Endothelial cell of umbilical vein (primary cell): ENCODE data around the gene C11orf58. TPM values are rescaled to one million over a fixed set of nuclear protein-coding genes. Genes with fewer than 3 reads are reported as not detected.

ENCODE experiments used
- BruUV-seq: library from RNA; stranded (reverse); fragments of 400-500 nt; replicated peaks from 2 replicates; lab custom pipeline; 2021; lab: Mats Ljungman, UMichigan
- CTCF ChIA-PET: fragments of 300-600, 350-600 bp; sonication (Branson Sonifier 250); formaldehyde crosslinking; loops from one replicate; lab custom pipeline; 2021; ENCODE audit warnings: antibody characterized with exemption, inconsistent platforms; lab: Charles Lee
- POLR2A ChIA-PET: fragments of 300-600, 350-600 bp; sonication (Branson Sonifier 250); formaldehyde crosslinking; loops from one replicate; lab custom pipeline; 2021; ENCODE audit warnings: antibody characterized with exemption, inconsistent platforms; lab: Charles Lee
- DNase-seq: peaks from one replicate; pipeline ENCODE4 v3.0.0-alpha.2; 2011; ENCODE audit warnings: low read depth, low spot score
- FAIRE-seq: peaks from 2 replicates; lab custom pipeline; 2011; peaks lifted over from hg19 to GRCh38; lab: Jason Lieb, UNC
- H2AFZ ChIP-seq: 2 replicates; pipeline ENCODE4 v1.6.0; 2012; ENCODE audit warnings: low read depth, low read length, control low read depth, inconsistent platforms
- H3K27ac ChIP-seq: 2 replicates; pipeline ENCODE4 v1.5.1; 2011; ENCODE audit warnings: low read depth, mild to moderate bottlenecking, control low read depth, low read length, moderate library complexity; ENCODE audit not compliant: insufficient read depth
- H3K27me3 ChIP-seq, 2 experiments: 2 replicates each; pipeline versions ENCODE4 v1.6.0 to v1.6.1; 2011; ENCODE audit warnings: low read length in 2 of 2, mixed read lengths in 1 of 2; ENCODE audit not compliant: control insufficient read depth in 2 of 2, insufficient read depth in 2 of 2
- H3K36me3 ChIP-seq, 2 experiments: 2 replicates in 1 of 2; 3 replicates in 1 of 2; pipeline ENCODE4 v1.5.1; 2011; ENCODE audit warnings: low read length in 2 of 2, mild to moderate bottlenecking in 1 of 2, moderate library complexity in 1 of 2; ENCODE audit not compliant: control insufficient read depth in 2 of 2, insufficient read depth in 2 of 2; ENCODE audit errors: extremely low read depth in 1 of 2
- H3K4me1 ChIP-seq: 3 replicates; pipeline ENCODE4 v1.5.1; 2011; ENCODE audit warnings: mild to moderate bottlenecking, low read length; ENCODE audit not compliant: control insufficient read depth, insufficient read depth; ENCODE audit errors: extremely low read depth
- H3K4me2 ChIP-seq: 2 replicates; pipeline ENCODE4 v1.6.1; 2011; ENCODE audit warnings: low read length, control low read depth, mixed read lengths; ENCODE audit not compliant: insufficient read depth
- H3K4me3 ChIP-seq, 3 experiments: fragments of 200-600 bp in 1 of 3; sonication (generic), shearing (Covaris generic) in 1 of 3; replicated peaks in 1 of 3; 2 replicates each; pipeline ENCODE4 v1.5.1; 2011 to 2016; ENCODE audit warnings: control low read depth in 3 of 3, low read length in 3 of 3, mild to moderate bottlenecking in 2 of 3, inconsistent platforms in 1 of 3, low read depth in 1 of 3, moderate library complexity in 1 of 3; ENCODE audit not compliant: insufficient read depth in 1 of 3
- H3K79me2 ChIP-seq: 2 replicates; pipeline ENCODE4 v1.6.0; 2012; ENCODE audit warnings: low read length, inconsistent platforms; ENCODE audit not compliant: control insufficient read depth, insufficient read depth
- H3K9ac ChIP-seq: replicated peaks from 2 replicates; pipeline ENCODE3; 2011; ENCODE audit warnings: low read length, control low read depth; ENCODE audit not compliant: insufficient read depth; ENCODE audit errors: extremely low read depth
- H3K9me1 ChIP-seq: replicated peaks from 3 replicates; pipeline ENCODE4 v1.6.0; 2011; ENCODE audit warnings: mild to moderate bottlenecking, low read length; ENCODE audit not compliant: control insufficient read depth, insufficient read depth; ENCODE audit errors: extremely low read depth
- H3K9me3 ChIP-seq: replicated peaks from 2 replicates; pipeline ENCODE4 v1.5.1; 2012; ENCODE audit warnings: low read length, inconsistent platforms; ENCODE audit not compliant: control insufficient read depth, insufficient read depth
- H4K20me1 ChIP-seq: replicated peaks from 2 replicates; pipeline ENCODE3; 2011; ENCODE audit warnings: mild to moderate bottlenecking, low read length; ENCODE audit not compliant: control insufficient read depth, insufficient read depth; ENCODE audit errors: extremely low read depth
- EZH2 ChIP-seq: IDR thresholded peaks from 2 replicates; pipeline ENCODE4 v1.6.1; 2012; ENCODE audit warnings: borderline replicate concordance, low read depth, mild to moderate bottlenecking, moderate library complexity, low read length, inconsistent platforms; ENCODE audit not compliant: severe bottlenecking
- FOS ChIP-seq: IDR thresholded peaks from 2 replicates; pipeline ENCODE4 v1.6.1; 2011; ENCODE audit warnings: mild to moderate bottlenecking, low read length, moderate library complexity, borderline replicate concordance; ENCODE audit not compliant: insufficient read depth
- GATA2 ChIP-seq: IDR thresholded peaks from 2 replicates; pipeline ENCODE4 v1.7.0; 2011; ENCODE audit warnings: low read depth, mild to moderate bottlenecking, moderate library complexity, mixed read lengths, low read length; ENCODE audit not compliant: insufficient read length, insufficient read depth
- JUN ChIP-seq: IDR thresholded peaks from 2 replicates; pipeline ENCODE4 v1.6.1; 2011; ENCODE audit warnings: borderline replicate concordance, low read depth; ENCODE audit not compliant: insufficient read length, insufficient read depth
- MYC ChIP-seq: IDR thresholded peaks from one replicate; pipeline ENCODE4 v1.6.1; 2011; ENCODE audit warnings: mild to moderate bottlenecking, low read depth, low read length
- POLR2A ChIP-seq: IDR thresholded peaks from 2 replicates; pipeline ENCODE4 v1.6.1; 2012; ENCODE audit warnings: low read depth, mild to moderate bottlenecking, control low read depth, low read length
- POLR2AphosphoS5 ChIP-seq: IDR thresholded peaks from 2 replicates; pipeline ENCODE4 v1.6.1; 2012; ENCODE audit warnings: low read depth, mild to moderate bottlenecking, control low read depth, low read length, moderate library complexity; ENCODE audit not compliant: insufficient read depth
- dilution Hi-C: fragments of 300-500 bp; cut with MboI; formaldehyde crosslinking; loops from one replicate; pipeline ENCODE4 v1.15.0; 2019; ENCODE audit warnings: low sequenced_read_pairs; ENCODE audit not compliant: extremely low pct_ligation_motif_present
- intact Hi-C: fragments of 100-400 bp; cut with micrococcal nuclease; formaldehyde crosslinking; loops from one replicate; pipeline ENCODE4 v1.10.0; 2022
- polyA plus RNA-seq, 4 experiments: library from polyadenylated mRNA; depleted of rRNA in 3 of 4; stranded (reverse) in 3 of 4; unstranded in 1 of 4; fragments of >200 nt; gene quantifications; 2 replicates each; pipeline versions ENCODE4 v1.2.1 to v1.2.3, GENCODE V29; 2011 to 2012; ENCODE audit warnings: missing spikeins in 1 of 4
- total RNA-seq: library from RNA; stranded (reverse); gene quantifications from 2 replicates; pipeline ENCODE4 v1.2.3, GENCODE V29; 2021
- TF ChIP-seq, protein P1 (sequence below), 2 donors: IDR thresholded peaks; 1 replicate in 1 of 2; 2 replicates in 1 of 2; pipeline ENCODE4 v1.5.1; 2011; ENCODE audit warnings: low read length in 2 of 2, mild to moderate bottlenecking in 2 of 2, moderate library complexity in 2 of 2, control low read depth in 1 of 2, inconsistent platforms in 1 of 2, low read depth in 1 of 2; ENCODE audit not compliant: insufficient read depth in 1 of 2; ENCODE audit errors: extremely low read depth in 1 of 2
- TF ChIP-seq, protein P2 (sequence below): IDR thresholded peaks from 2 replicates; pipeline ENCODE4 v1.6.1; 2011; ENCODE audit not compliant: insufficient read depth, insufficient read length

The C11orf58 gene
- total and polyA plus RNA-seq, 2 donors (not counting 3 experiments of a cell fraction or from before 2014, with no cell fraction given) = 88.4 to 150 TPM

DNA sequence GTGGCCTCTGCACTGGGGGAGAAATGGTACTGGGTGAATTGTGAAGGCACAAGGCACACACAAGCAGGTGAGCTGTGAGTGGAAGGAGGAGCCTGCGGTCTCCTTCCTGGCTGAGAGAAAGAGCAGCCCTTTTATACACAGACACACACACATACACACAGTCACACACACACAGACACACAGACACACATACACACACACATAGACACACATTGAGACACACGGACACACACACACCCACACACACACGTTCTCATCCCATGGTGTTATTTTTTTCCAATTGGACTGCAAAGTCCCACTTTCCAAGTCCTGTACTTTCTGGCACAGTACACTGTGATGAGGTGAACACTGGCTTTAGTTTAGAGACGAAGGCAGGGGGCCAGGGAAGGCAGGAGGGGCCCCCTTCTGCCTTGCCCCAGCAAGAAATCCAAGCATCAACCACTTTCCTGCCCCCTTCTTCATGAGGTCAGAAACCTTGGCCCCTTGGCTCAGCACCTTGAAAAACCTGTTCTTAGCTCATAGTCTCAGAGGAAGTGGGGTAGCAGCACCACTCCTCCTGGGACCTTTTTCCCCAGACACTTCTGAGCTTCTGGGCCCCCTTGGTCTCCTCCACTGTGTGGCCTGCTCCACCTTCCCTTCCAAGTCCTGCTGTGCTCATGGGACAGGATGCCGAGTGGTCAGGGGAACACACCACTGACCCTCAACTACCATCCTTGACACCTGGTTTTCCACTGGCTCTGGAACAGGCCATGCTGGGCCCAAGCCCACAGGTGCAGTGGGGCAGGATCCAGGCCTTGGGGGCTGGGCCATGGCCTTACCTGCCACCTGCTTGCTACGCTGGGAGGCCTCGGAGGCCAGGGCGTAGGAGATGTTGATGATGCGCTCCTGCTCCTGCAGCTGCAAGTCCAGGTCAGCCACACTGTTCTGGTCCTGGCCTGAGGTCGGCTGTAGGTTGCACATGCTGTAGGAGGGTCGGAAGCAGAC is 43.8 kb downstream of the C11orf58 start:
- DNase-seq = no peak
- TF ChIP-seq, protein P1, sequence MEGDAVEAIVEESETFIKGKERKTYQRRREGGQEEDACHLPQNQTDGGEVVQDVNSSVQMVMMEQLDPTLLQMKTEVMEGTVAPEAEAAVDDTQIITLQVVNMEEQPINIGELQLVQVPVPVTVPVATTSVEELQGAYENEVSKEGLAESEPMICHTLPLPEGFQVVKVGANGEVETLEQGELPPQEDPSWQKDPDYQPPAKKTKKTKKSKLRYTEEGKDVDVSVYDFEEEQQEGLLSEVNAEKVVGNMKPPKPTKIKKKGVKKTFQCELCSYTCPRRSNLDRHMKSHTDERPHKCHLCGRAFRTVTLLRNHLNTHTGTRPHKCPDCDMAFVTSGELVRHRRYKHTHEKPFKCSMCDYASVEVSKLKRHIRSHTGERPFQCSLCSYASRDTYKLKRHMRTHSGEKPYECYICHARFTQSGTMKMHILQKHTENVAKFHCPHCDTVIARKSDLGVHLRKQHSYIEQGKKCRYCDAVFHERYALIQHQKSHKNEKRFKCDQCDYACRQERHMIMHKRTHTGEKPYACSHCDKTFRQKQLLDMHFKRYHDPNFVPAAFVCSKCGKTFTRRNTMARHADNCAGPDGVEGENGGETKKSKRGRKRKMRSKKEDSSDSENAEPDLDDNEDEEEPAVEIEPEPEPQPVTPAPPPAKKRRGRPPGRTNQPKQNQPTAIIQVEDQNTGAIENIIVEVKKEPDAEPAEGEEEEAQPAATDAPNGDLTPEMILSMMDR (IDR thresholded peaks at IDR 0.05; ENCODE audit: extremely low read depth in 1 of 2, insufficient read depth in 1 of 2, low read depth in 1 of 2, low read length in 2 of 2) = no peak
- no peak for TF ChIP-seq POLR2A
- Histone ChIP-seq H3K36me3 (no peaks in the 10 kb centered on the region), H3K9ac (no peak overlapping the region), H3K9me1 (no peaks in the 10 kb centered on the region), H3K4me2 (no peak overlapping the region), H2AFZ (no peak overlapping the region), H3K79me2 (no peaks in the 10 kb centered on the region), H4K20me1 (no peaks in the 10 kb centered on the region), H3K4me1 (peaks cover 27% of the 10 kb centered on the region), H3K27ac (no peak overlapping the region), H3K27me3 (no peaks in the 10 kb centered on the region), H3K4me3 (no peak overlapping the region), H3K9me3 (no peaks in the 10 kb centered on the region)
- FAIRE-seq = no peak
- ChIA-PET CTCF (interaction anchor here (0.6 to 6.2 kb wide), 2 partner anchors 38 to 281 kb away, joined by 3 to 159 read pairs; no protein-coding TSS in a partner anchor), POLR2A (no interaction called here)
- dilution Hi-C loops = no loop called here
- intact Hi-C loops = loop anchor here (10.0 kb wide), 1 partner anchor 603 kb away; the partner anchor contains the start of gene KCNJ11
- BruUV-seq = no TSS peak

DNA sequence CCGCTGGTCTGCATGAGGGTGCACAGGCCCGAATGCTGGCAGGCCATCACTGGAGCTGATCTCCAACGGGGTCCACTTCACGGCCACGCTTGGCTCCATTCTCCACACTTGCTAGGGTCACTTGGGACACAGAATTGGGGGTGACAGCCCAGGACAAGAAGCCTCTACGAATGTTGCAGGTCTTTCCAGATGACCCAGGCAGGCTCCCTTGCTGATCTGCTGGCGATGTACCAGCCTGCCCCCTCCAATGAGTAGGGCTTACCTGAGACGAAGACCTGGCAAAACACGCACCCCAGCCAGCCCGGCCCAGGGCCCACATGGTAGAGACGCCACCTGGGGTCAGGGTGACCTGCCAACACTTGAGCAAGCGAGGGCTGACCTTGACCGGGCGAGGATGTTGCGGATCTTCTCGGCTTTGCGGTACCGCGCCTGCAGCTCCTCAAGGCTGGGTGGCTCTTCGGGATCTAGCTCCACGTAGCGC is 44.9 kb downstream of the C11orf58 start:
- no peak for DNase-seq
- dilution Hi-C loops = no loop called here

More for the DNA sequence above, 44.9 kb downstream of the C11orf58 start:
- BruUV-seq = no TSS peak
- Histone ChIP-seq H3K36me3 (no peaks in the 10 kb centered on the region), H3K4me2 (no peak overlapping the region), H3K9ac (no peak overlapping the region), H3K27me3 (no peaks in the 10 kb centered on the region), H3K9me3 (no peaks in the 10 kb centered on the region), H3K9me1 (no peaks in the 10 kb centered on the region), H2AFZ (no peak overlapping the region), H4K20me1 (no peaks in the 10 kb centered on the region), H3K4me3 (no peak overlapping the region), H3K79me2 (no peaks in the 10 kb centered on the region), H3K27ac (no peak overlapping the region), H3K4me1 (peaks cover 38% of the 10 kb centered on the region)
- ChIA-PET CTCF (interaction anchor here (0.8 to 6.2 kb wide), 7 partner anchors 11 to 280 kb away, joined by 3 to 159 read pairs (median 5); no protein-coding TSS in a partner anchor), POLR2A (no interaction called here)
- no peak for FAIRE-seq
- intact Hi-C loops = loop anchor here (10.0 kb wide), 1 partner anchor 601 kb away; the partner anchor contains the start of gene KCNJ11
- TF ChIP-seq, protein P1 (IDR thresholded peaks at IDR 0.05; ENCODE audit: extremely low read depth in 1 of 2, insufficient read depth in 1 of 2, low read depth in 1 of 2, low read length in 2 of 2) = no peak
- TF ChIP-seq, protein P2, sequence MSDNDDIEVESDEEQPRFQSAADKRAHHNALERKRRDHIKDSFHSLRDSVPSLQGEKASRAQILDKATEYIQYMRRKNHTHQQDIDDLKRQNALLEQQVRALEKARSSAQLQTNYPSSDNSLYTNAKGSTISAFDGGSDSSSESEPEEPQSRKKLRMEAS = no peak
- TF ChIP-seq MYC (no peak), GATA2 (no peak), POLR2A (no peak), JUN (no peak), POLR2AphosphoS5 (no peak), EZH2 (no peak), FOS (no peak)
